HG03432 (cell line): Measurements from ENCODE around the gene KCNT1.

ENCODE experiments used
- ATAC-seq: cut with Tn5 transposase; IDR thresholded peaks from one replicate; pipeline ENCODE4 v1.9.1; 2021; ENCODE audit warnings: mild to moderate bottlenecking, moderate library complexity; ENCODE audit not compliant: unreplicated experiment

KCNT1 gene

DNA sequence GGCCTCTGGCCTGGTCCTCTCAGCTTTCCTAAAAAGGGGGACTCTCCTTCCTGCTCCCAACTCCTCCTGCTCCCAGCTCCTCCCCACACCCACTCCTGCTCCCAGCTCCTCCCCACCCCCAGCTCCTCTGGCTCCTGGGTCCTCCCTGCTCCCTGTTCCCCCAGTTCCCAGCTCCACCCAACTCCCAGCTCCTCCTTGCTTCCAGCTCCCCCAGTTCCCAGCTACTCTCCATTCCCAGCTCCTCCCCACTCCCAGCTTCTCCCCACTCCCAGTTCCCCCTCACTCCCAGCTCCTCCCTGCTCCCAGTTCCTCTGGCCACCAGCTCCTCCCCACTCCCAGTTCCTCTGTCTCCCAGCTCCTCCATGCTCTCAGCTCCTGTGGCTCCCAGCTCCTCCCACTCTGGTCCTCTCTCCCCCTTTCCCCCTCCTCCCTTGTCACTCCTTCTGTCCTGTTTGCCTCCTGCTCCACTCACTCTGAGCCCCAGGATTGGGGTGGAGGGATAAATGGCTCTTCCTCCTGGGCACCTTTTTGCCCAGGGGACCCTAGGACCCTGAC lies 75.7 kb downstream of the KCNT1 start:
- ATAC-seq: no peak

DNA sequence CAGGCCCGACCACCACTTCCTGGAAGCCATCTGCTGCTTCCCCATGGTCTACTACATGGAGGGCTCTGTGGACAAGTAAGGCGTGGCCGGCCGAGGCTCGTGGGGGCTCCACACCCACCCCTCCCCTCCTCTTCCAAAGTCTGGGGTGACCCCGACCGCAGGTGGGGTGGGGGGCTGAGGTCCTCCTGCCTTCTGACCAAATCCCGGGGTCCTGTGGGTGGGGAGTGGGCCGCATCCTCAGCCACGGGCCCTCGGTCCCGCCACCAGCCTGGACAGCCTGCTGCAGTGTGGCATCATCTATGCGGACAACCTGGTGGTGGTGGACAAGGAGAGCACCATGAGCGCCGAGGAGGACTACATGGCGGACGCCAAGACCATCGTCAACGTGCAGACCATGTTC lies 76.4 kb downstream of the KCNT1 start:
- no peak for ATAC-seq

DNA sequence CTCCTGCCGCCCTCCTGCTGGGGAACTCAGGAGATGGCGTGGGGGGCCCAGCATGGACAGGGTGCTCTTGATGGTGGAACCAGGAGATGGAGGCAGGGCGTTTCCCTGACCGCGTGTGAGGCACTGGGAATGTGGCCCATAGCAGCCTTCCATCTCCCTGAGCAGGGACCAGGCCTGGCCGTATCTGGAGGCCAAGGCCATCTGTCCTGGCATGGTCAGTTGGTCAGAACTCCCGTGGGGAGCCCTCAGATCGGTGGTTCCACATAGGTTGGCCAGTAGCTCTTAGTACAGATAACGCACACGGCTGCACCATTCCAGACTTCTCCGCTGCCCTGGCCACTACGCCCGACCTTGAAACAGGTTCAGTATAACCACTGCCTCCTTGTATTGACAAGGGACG lies 77.6 kb downstream of the KCNT1 start:
- ATAC-seq: no peak

DNA sequence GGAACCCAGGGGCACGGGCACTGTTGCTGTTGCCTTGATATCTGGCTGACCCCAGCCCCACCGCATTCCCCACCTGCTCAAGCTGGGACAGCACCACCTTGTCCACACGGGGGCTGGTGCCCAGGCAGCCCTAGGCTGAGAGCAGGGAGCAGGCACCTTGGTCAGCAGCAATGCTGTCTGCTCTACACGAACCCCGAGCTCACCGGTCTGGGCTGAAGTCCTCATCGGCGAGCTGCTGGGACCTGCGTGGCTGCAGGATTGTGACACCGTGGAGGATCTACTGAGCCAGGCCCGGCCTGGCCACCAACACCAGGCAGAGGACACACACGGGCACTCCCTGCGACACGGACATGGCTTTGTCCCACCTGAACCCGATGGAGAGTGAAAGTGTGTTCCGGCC lies 78.1 kb downstream of the KCNT1 start:
- ATAC-seq: no peak

DNA sequence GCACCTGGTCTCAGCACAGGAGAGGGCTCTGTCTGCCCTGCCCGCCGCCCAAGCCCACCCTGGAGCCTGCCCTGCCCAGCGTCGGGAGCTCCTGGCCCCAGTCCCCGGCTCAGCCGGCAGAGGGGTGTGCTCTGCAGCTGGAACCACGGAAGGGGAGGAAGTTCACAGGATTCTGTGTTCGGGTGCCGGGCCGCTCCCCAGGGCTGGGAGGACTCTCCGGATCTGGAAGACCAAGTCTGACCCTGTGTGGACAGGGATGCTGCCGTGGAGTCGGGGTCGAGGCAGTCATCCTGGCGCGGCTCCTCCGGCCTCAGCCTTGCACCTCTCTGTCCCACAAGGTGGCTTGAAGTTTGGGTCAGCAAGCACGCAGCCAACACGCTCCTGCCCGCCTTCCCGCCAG lies 78.6 kb downstream of the KCNT1 start:
- no peak for ATAC-seq

DNA sequence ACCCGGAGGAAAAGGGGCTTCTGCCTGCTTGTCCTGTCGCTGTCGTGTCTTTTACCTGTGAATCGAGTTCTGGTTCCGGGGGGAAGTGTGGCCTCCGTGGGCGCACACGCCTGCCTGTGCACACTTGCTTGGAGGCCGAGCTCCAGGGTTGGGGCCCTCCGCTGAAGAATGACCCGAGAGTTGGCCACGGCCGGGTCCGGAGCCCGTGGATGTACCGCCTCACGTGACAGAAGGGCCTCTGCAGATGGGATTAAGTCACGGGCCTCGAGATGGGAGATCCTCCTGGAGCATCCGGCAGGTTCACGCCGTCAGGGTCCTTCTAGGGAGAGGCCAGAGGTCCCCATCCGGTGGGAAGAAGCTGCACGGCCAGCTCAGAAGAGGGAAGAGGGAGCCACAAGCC lies 81.0 kb downstream of the KCNT1 start:
- ATAC-seq: no peak

DNA sequence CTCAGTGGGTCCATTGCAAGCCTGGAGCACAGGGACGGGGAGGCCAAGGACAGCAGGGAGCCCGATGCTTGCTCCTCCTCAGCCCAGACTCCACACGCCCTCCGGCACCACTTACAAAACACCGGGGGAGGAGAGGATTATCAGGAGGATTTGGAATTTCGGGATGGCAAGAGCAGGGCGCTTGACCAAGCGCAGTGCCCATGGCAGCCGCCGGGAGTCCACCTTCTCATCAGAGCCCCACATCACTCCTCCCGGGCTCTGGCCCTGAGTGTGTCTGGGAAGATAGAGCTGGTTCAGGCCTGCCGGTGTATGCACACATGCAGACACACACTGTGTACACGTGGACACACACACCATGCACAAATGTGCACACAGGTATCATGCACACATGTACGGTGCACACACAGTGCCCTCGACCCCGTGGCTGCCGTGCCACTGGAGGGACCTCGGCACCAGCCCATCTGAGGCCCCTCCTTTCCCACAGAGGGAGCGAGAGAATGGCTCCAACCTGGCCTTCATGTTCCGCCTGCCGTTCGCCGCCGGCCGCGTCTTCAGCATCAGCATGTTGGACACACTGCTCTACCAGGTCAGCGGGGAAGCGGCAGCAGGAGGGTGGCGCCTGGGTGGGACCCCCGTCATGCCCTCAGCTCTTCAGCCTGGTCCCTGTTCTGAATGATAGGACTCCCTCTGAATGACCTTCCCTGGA lies 81.7 kb downstream of the KCNT1 start:
- no peak for ATAC-seq

DNA sequence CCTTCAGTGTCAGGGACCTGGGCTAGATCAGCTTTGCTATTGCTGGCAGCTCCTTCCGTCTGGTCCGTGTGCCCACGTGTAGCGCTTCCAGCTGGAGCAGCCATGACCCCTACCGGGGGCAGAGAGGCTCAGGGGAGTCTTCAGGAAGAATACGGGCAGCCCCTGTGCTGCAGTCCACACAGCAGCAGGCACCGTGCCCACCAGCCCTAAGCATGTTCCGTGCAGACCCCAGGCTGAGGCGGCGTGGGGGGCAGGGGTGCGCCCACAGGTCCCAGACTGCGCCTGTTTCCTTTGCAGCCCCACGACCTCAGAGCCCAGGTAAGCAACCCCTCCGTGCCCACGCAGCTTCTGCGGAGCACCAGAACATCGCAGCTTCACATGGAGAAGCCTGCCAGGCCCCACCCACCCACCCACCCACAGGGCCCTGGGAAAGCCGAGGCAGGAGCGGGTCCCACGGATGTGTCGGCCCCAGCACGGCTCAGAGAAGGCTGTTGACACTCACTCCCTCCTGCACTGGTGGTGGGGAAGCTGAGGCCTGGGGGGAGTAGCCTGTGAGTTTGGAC lies 83.1 kb downstream of the KCNT1 start:
- no peak for ATAC-seq

DNA sequence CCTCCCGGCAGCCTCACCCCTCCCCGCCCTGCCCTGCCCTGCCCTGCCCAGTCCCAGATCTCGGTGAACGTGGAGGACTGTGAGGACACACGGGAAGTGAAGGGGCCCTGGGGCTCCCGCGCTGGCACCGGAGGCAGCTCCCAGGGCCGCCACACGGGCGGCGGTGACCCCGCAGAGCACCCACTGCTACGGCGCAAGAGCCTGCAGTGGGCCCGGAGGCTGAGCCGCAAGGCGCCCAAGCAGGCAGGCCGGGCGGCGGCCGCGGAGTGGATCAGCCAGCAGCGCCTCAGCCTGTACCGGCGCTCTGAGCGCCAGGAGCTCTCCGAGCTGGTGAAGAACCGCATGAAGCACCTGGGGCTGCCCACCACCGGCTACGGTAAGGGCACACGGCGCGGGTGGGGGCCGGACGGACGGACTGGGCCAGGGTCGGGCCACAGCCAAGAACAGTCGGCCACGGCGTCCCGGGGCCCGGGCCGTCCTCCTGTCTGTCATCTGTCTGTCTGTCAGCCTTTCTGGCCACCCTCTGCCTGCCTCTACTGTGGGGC lies 84.2 kb downstream of the KCNT1 start:
- no peak for ATAC-seq

DNA sequence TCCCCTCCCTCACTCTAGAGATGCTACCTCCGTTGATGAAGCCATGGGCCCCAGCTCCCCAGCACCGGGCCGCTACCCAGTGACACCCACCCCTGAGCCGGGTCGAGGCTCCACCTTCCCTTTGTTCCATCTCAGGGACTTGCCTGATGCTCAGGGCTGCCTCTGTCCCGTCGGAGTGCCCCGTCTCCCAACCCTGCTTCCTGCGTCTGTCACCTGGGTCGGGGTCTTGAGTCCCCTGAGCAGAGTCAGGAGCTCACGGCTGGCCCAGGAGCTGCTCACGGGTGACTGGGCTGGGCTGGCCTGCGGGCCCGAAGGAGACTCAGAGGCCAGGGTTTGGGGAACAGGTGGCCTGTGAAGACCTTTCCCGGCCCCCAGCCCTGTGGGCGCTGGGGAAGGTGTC lies 85.3 kb downstream of the KCNT1 start:
- no peak for ATAC-seq

DNA sequence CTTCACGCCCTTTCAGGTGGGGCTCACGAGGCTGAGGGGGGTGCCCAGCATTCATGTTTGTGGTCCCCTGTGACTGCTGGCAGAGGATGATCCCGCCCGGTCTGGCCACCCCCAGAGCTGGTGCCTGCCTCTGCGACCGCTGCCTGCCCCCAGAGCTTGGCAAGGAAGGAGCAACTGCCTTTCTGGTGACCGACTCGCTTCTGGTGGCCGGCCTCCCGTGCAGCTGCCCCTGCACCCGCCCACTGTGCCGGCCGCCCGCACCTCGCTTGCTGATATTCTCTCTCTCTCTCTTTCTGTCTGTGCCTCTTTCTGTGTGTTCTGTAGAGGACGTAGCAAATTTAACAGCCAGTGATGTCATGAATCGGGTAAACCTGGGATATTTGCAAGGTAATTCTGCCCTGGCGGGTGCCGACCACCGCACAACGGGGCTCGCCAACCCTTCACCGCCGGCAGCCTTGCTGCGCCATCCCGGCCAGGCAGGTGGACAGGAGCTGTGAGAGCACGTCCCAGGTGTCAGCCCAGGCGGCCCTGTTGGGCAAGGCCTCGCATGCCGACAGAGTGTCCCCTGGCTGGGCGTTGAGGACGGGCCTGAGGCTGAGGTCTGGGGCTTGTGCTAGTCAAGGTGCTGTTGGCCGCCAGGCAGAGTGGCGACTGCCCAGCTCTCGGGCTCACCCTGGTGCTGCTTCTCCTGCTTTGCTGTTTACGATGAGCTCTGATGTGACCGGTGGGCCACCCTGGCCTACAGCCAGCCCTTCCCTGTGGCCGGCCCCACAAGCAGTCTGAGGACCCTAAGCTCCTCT lies 86.0 kb downstream of the KCNT1 start:
- ATAC-seq: no peak

DNA sequence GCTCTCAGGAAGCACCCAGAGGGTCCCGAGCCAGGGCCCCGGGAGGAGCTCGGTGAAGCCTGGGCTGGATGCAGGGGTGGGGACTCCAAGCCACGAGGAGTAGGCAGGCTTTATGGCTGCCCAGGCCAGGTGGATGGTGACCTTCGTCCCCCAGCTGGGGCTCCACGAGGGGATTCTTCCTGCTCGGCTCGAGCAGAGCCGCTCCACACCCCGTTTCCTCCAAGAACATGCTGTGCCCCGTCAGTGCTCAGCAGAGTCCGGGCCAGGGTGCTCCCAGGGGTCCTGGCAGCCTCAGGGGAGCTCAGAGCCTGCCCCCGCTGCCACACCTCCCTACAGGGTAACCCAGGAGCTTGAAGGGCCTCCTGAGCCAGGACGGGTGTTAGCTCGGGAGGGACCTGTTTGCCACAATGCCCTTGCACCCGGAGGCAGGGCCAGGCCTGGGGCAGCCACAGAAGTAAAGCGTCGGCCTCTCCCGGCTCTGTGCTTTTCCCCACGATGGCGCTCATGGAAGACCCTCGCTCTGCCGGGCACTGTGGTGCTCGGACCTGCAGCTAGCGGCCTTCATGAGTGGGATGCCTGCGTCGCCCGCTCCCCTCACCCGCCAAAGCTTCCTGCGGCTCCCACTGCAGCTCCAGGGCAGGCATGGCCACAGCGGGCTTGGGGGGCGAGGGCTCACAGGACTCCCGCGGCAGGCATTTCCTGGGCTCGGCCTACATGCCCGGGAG lies 86.8 kb downstream of the KCNT1 start:
- ATAC-seq: no peak

DNA sequence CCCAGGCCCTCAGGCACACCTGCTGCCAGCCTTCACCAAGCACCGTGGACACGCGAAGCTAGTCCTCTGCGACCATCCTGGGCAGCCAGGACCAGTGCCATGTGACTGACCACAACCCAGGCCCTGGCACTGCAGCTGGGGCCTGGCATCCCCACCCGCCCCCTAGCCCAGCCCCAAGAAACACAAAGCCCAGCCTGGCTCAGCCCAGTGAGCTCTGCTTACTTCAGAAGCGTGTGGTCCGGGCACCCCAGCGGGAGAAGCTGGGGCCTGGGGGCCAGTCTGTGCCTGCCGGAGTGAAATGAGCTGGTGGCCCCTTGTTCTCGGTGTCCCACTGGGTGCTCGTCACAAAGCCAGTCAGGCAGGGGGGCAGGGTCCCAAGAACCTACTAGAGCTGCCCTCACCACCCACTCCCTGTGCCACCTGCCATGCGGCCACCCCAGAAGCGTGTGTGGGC lies 87.9 kb downstream of the KCNT1 start:
- no peak for ATAC-seq

DNA sequence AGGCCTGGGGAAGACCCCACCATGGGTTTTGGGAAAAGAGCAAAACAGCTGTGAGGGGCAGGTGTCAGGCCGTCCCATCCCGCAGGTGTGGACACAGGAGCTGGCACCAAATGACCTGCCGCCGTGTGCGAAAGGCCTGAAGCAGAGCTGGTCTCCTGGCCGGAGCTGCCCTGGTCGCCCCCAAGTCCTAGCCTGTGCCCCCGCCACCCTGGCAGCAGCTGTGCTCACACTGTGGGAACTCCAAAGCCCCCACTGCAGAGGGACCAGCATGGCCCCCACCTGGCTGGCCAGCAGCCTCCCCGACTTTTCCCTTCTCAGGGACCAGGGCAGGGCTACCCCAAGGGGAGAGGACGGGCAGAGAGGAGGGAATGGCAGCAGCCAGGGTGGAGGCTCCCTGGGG lies 88.4 kb downstream of the KCNT1 start:
- ATAC-seq: no peak

DNA sequence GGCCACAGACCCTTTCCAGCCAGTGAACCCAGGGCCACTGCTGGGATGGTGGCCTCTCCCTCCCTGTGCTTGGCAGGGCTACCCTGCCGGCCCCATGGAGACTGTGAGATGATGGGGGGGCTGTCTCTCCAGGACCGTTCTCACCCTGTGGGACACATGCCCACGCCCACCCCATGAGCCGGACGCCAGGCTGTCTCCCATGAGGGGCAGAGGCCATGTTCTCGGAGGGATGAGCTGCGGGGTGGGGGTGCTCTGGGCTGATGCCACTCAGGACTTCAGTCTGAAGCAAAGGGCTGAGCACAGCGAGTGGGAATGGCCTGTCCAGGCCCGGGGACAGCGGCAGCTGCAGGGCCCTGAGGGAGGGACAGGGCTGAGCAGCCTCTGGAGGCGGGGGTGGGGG lies 88.9 kb downstream of the KCNT1 start:
- ATAC-seq: no peak

DNA sequence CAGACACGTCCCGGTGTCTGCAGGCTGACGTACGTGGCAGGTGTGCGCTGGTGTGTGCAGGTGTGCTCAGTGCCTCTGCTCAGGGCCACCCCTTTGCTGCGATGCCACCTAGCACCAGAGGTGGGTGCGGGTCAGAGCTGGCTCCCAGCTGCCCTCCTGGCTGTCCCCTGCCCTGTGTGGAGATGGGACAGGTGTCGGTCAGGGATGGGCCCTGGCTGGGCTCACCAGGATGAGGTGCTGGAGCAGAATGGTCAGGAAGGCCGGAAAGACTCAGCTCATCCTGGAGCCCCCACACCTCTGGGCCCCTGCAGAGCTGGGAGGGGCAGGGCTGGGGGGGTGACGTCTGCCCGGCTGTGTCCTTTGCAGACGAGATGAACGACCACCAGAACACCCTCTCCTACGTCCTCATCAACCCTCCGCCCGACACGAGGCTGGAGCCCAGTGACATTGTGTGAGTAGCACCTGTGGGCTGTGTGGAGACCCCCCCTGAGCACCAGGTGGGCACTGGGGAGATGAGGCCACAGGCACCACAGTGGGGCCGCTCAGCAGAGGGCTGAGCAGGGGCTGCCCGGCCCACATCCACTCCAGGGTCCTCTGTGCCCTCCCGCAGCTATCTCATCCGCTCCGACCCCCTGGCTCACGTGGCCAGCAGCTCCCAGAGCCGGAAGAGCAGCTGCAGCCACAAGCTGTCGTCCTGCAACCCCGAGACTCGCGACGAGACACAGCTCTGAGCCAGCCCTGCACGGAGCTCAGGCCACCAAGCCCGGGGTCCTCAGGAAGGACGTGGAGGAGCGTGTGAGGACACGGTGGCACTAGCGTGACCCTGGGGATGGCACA lies 89.7 kb downstream of the KCNT1 start:
- ATAC-seq: no peak

DNA sequence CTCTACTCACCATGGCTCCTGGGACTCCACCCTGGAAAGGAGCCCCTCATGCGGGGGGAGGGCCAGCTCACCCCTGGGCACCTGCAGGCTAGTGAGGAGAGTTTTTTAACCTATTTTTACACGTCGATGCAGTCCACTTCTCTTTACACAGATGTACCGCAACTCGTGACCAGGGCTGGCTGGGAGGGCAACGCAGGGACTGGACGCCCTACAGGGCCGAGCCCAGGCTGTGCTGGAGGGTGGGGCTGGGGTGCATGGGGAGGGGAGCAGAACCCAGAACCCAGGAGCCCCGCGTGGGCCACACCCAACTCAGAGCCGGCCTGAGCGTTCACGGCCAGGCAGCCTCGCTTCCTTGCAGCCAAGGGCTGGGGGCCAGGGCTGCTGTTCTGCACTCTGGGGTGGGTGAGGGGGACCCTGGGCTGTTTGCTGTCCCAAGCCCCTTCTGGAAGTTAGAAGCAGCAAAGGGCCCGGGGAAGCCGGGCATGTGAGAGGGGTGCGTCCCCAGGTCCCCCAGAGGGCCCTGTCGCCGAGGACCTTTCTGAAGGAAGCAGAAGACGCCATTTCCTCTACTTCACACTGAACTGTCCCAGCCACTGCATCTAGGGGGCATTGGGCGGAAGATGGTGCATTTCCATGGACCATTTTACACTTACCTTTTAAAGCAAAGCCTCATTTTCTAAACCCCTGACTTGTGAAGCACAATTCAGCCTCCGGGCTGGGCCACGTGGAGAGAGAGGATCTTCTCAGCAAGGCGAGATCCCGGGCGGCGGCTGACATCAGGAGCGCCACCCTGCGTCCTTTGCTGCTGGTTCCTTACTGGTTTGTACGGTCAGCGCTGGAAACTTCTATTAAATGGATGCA lies 90.5 kb downstream of the KCNT1 start:
- ATAC-seq: no peak

DNA sequence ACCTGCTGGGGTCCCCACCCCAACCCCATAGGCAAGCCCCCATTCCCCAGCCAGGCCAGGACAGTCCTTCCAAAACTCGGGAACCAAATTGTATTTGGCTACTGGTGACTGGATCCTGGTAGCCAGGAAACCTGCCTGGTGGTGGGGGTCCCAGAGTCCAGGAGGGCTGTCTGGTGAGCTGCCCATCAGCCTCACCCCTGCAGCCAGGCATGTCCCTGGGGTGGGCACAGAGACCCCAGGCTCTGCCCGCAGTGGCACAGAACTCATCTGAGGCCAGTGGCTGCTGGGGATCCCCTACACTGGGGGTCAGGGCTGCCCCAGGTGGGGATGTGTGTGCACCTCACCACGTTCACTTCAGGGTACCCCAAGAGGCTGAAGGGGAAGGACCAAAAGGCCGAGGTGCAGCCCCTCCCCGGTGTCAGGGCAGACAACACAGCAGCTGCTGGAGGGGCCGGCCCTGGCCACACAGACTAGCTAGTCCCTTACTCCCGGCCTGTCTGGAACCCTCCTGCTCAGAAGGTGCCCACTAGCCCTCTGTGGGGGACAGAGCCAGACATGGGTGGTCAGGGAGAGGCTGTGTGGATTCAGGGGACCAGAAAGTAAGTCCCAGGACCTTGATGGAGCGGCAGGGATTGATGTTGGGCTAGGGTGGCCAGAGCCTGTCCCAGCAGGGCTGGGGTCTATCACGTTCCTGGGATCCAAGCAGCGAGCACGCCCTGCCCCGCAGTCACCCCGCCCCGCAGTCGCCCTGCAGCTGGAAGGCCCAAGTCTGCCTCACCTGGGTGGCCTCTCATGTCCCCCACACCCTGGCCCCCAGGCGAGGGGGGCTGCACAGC lies 91.5 kb downstream of the KCNT1 start:
- ATAC-seq: no peak
